Fibroblast of lung (primary cell): ENCODE results near the gene TAPT1. TPM values are rescaled to one million over a fixed set of nuclear protein-coding genes. Genes with fewer than 3 reads are reported as not detected.

Experiments used
- DNase-seq, 2 donors: peaks; one replicate each; pipeline versions ENCODE4 v3.0.0 to v3.0.0-alpha.2; 2010; ENCODE audit warnings: low read depth in 2 of 2
- H2AFZ ChIP-seq: 2 replicates; pipeline ENCODE4 v1.5.1; 2012; ENCODE audit warnings: low read length, control low read depth, inconsistent platforms
- H3K27ac ChIP-seq: 2 replicates; pipeline ENCODE4 v1.5.1; 2011; ENCODE audit warnings: low read length, control low read depth; ENCODE audit not compliant: insufficient read depth
- H3K27me3 ChIP-seq: 2 replicates; pipeline ENCODE4 v1.5.1; 2011; ENCODE audit warnings: mild to moderate bottlenecking, low read length; ENCODE audit not compliant: control insufficient read depth, insufficient read depth
- H3K36me3 ChIP-seq: 2 replicates; pipeline ENCODE4 v1.5.1; 2011; ENCODE audit warnings: low read length; ENCODE audit not compliant: control insufficient read depth, insufficient read depth
- H3K4me1 ChIP-seq: 2 replicates; pipeline ENCODE4 v1.5.1; 2011; ENCODE audit warnings: low read length; ENCODE audit not compliant: control insufficient read depth, insufficient read depth; ENCODE audit errors: extremely low read depth
- H3K4me2 ChIP-seq: 2 replicates; pipeline ENCODE4 v1.5.1; 2011; ENCODE audit warnings: low read length, control low read depth; ENCODE audit not compliant: insufficient read depth; ENCODE audit errors: extremely low read depth
- H3K4me3 ChIP-seq, 4 experiments: fragments of 200-600 bp in 1 of 4; sonication (generic) in 1 of 4; replicated peaks in 1 of 4; 2 replicates each; pipeline ENCODE4 v1.5.1; 2011 to 2016; ENCODE audit warnings: low read length in 4 of 4, low read depth in 3 of 4, mild to moderate bottlenecking in 3 of 4, control low read depth in 2 of 4, inconsistent platforms in 1 of 4, mixed read lengths in 1 of 4; ENCODE audit not compliant: insufficient read depth in 1 of 4; ENCODE audit errors: control extremely low read depth in 1 of 4
- H3K79me2 ChIP-seq: 2 replicates; pipeline ENCODE4 v1.5.1; 2012; ENCODE audit warnings: mild to moderate bottlenecking, low read length, inconsistent platforms; ENCODE audit not compliant: control insufficient read depth, insufficient read depth
- H3K9ac ChIP-seq: 2 replicates; pipeline ENCODE4 v1.5.1; 2011; ENCODE audit warnings: mild to moderate bottlenecking, low read length, control low read depth; ENCODE audit not compliant: insufficient read depth
- H3K9me3 ChIP-seq: 2 replicates; pipeline ENCODE4 v1.5.1; 2012; ENCODE audit warnings: low read depth, low read length; ENCODE audit not compliant: control insufficient read depth, insufficient read depth
- H4K20me1 ChIP-seq: 2 replicates; pipeline ENCODE4 v1.5.1; 2011; ENCODE audit warnings: low read length; ENCODE audit not compliant: control insufficient read depth, insufficient read depth; ENCODE audit errors: extremely low read depth
- EZH2 ChIP-seq: IDR thresholded peaks from 2 replicates; pipeline ENCODE4 v1.5.1; 2012; ENCODE audit warnings: low read length, control low read depth, mild to moderate bottlenecking; ENCODE audit errors: missing control alignments
- polyA plus RNA-seq, 2 donors: library from polyadenylated mRNA; depleted of rRNA in 1 of 2; stranded (reverse) in 1 of 2; unstranded in 1 of 2; fragments of >200 nt; gene quantifications; 2 replicates each; pipeline ENCODE4 v1.2.1, GENCODE V29; 2011 to 2012; ENCODE audit warnings: missing spikeins in 1 of 2
- total RNA-seq: library from RNA; depleted of rRNA; stranded (reverse); fragments of >200 nt; gene quantifications from 2 replicates; pipeline ENCODE4 v1.2.1, GENCODE V29; 2014
- TF ChIP-seq, protein P1 (sequence below), 2 donors: IDR thresholded peaks in 1 of 2; conservative IDR thresholded peaks in 1 of 2; 1 replicate in 1 of 2; 2 replicates in 1 of 2; pipeline ENCODE4 v1.5.1; 2011 to 2012; ENCODE audit warnings: low read length in 2 of 2, control low read depth in 1 of 2, inconsistent platforms in 1 of 2, low read depth in 1 of 2, mild to moderate bottlenecking in 1 of 2

The TAPT1 gene
- total and polyA plus RNA-seq, 2 donors (not counting 1 experiment from before 2014, with no cell fraction given) = 18.7 to 20.6 TPM

DNA sequence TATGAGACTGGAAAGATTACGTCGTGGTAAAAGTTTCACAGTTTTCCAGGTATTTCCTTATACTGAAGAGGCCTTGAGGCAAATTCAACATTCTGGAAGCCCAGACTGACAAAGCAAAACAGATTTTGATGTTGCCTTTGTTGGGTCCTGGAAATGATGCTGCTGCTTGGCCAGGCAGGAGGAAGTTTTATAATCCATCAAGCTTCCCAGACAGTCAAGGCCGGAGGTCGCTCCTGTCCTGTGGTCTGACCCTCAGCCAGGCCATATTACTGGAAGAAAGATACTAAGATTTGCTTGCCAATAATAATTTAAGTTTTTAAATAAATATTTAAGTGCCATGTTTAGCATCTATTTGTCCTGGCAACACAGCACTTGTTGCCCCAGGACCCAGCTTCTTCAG is 63.4 kb downstream of the TAPT1 start:
- TF ChIP-seq EZH2 = no peak
- TF ChIP-seq, protein P1, sequence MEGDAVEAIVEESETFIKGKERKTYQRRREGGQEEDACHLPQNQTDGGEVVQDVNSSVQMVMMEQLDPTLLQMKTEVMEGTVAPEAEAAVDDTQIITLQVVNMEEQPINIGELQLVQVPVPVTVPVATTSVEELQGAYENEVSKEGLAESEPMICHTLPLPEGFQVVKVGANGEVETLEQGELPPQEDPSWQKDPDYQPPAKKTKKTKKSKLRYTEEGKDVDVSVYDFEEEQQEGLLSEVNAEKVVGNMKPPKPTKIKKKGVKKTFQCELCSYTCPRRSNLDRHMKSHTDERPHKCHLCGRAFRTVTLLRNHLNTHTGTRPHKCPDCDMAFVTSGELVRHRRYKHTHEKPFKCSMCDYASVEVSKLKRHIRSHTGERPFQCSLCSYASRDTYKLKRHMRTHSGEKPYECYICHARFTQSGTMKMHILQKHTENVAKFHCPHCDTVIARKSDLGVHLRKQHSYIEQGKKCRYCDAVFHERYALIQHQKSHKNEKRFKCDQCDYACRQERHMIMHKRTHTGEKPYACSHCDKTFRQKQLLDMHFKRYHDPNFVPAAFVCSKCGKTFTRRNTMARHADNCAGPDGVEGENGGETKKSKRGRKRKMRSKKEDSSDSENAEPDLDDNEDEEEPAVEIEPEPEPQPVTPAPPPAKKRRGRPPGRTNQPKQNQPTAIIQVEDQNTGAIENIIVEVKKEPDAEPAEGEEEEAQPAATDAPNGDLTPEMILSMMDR (conservative IDR thresholded peaks at IDR 0.05 in 1 of 2, IDR thresholded peaks at IDR 0.05 in 1 of 2; ENCODE audit: low read depth in 1 of 2, low read length in 2 of 2) = no peak
- no peak overlapping the region for H3K9ac ChIP-seq
- H4K20me1 ChIP-seq = no peaks in the 10 kb centered on the region
- H3K4me3 ChIP-seq = no peak overlapping the region
- H3K4me1 ChIP-seq = no peaks in the 10 kb centered on the region
- no peaks in the 10 kb centered on the region for H3K27me3 ChIP-seq
- no peak overlapping the region for H2AFZ ChIP-seq
- no peak for DNase-seq
- no peaks in the 10 kb centered on the region for H3K9me3 ChIP-seq
- H3K79me2 ChIP-seq = no peaks in the 10 kb centered on the region
- no peak overlapping the region for H3K4me2 ChIP-seq
- peaks cover 1% of the 10 kb centered on the region for H3K36me3 ChIP-seq
- H3K27ac ChIP-seq = no peak overlapping the region

DNA sequence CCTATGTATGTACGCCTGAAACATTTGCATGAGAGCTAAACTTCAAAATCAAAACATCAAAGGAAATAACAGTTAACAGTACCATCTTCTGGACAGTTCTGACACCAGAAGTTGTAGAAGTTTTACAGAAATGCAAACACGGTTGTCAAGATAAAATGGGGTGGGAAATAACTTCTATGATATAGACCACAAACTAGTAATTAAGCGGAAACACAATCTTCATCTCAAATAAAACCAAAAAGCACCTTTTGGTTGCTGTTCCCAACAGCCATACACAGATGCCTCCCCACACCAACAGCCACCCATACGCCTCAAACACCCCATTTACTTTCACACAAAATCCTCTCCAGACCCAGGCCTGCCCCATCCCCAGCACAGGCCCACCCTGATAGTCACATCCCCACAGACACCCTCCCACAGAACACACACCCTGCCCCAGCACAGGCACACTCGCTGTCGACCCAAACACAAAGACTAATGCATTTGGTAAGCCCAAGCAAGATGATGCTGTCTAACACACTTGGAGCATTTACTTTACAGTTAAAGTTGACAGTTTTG is 64.3 kb downstream of the TAPT1 start:
- Histone ChIP-seq H3K27ac (no peak overlapping the region), H3K4me3 (no peak overlapping the region), H3K27me3 (no peaks in the 10 kb centered on the region), H3K4me1 (no peaks in the 10 kb centered on the region), H3K9me3 (no peaks in the 10 kb centered on the region), H3K79me2 (no peaks in the 10 kb centered on the region), H2AFZ (no peak overlapping the region), H3K36me3 (peaks cover 1% of the 10 kb centered on the region), H4K20me1 (no peaks in the 10 kb centered on the region), H3K4me2 (no peak overlapping the region), H3K9ac (no peak overlapping the region)
- DNase-seq = no peak
- TF ChIP-seq, protein P1 (conservative IDR thresholded peaks at IDR 0.05 in 1 of 2, IDR thresholded peaks at IDR 0.05 in 1 of 2; ENCODE audit: low read depth in 1 of 2, low read length in 2 of 2) = no peak
- TF ChIP-seq EZH2 = no peak

DNA sequence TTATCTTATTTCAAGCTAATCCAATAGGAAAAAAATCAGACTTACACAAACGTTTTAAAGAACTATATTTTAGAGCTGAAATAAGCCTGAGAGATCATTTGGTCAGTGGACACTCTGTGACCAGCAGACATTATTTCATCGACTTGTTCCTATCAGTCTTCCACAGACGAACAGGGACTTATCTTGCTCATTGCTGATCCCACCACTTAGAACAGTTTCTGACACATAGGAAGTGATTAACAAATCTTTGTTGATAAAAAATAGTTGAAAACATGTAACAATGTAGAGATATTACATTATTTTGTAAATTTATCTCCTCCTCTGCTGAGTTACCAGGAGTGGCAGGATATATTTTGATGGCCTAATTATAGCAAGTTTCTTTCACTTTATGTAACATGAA is 65.8 kb downstream of the TAPT1 start:
- Histone ChIP-seq H3K79me2 (no peaks in the 10 kb centered on the region), H3K27ac (no peak overlapping the region), H3K4me2 (no peak overlapping the region), H3K4me3 (no peak overlapping the region), H3K4me1 (no peaks in the 10 kb centered on the region), H3K27me3 (no peaks in the 10 kb centered on the region), H3K9ac (no peak overlapping the region), H3K9me3 (no peaks in the 10 kb centered on the region), H3K36me3 (peaks cover 1% of the 10 kb centered on the region), H4K20me1 (no peaks in the 10 kb centered on the region), H2AFZ (no peak overlapping the region)
- TF ChIP-seq, protein P1 (conservative IDR thresholded peaks at IDR 0.05 in 1 of 2, IDR thresholded peaks at IDR 0.05 in 1 of 2; ENCODE audit: low read depth in 1 of 2, low read length in 2 of 2) = no peak
- no peak for TF ChIP-seq EZH2
- DNase-seq = no peak
